OCI-LY1 (cell line): Measurements from ENCODE around the gene UNC5B.

Experiments used
- H2AFZ ChIP-seq: fragments of 200-600 bp; sonication (generic), shearing (Covaris generic); 2 replicates; pipeline ENCODE4 v1.6.0; 2014; ENCODE audit warnings: antibody characterized with exemption, mild to moderate bottlenecking, low read length
- H3F3A ChIP-seq: fragments of 200-600 bp; sonication (generic), shearing (Covaris generic); 2 replicates; pipeline ENCODE4 v1.6.0; 2014; ENCODE audit warnings: mild to moderate bottlenecking, antibody characterized with exemption, low read length, moderate library complexity; ENCODE audit not compliant: insufficient read depth
- H3K27ac ChIP-seq: fragments of 200-600 bp; sonication (generic); 2 replicates; pipeline ENCODE4 v1.5.1; 2014; ENCODE audit warnings: low read length, mixed run types, mild to moderate bottlenecking, low read depth; ENCODE audit not compliant: poor library complexity, severe bottlenecking
- H3K27me3 ChIP-seq: fragments of 200-600 bp; sonication (generic); 2 replicates; pipeline ENCODE4 v1.6.0; 2014; ENCODE audit warnings: antibody characterized with exemption, mild to moderate bottlenecking, low read length, moderate library complexity; ENCODE audit not compliant: insufficient read depth
- H3K36me3 ChIP-seq: fragments of 200-600 bp; sonication (generic); 2 replicates; pipeline ENCODE4 v1.6.1; 2014; ENCODE audit warnings: mild to moderate bottlenecking, antibody characterized with exemption, low read length, moderate library complexity, mixed read lengths; ENCODE audit not compliant: insufficient read depth
- H3K4me1 ChIP-seq: fragments of 200-600 bp; sonication (generic); 2 replicates; pipeline ENCODE4 v1.5.1; 2014; ENCODE audit warnings: mild to moderate bottlenecking, low read length, moderate library complexity; ENCODE audit not compliant: insufficient read depth, severe bottlenecking
- H3K4me2 ChIP-seq: fragments of 200-600 bp; sonication (generic), shearing (Covaris generic); 2 replicates; pipeline ENCODE4 v1.6.1; 2014; ENCODE audit warnings: low read length
- H3K4me3 ChIP-seq: fragments of 200-600 bp; sonication (generic); 2 replicates; pipeline ENCODE4 v1.5.1; 2014; ENCODE audit warnings: low read length, low read depth, mild to moderate bottlenecking, mixed read lengths; ENCODE audit not compliant: poor library complexity, severe bottlenecking
- H3K79me2 ChIP-seq: fragments of 200-600 bp; shearing (Covaris generic); 2 replicates; pipeline ENCODE4 v1.6.1; 2016; ENCODE audit warnings: mixed run types, low read length, mixed read lengths; ENCODE audit not compliant: insufficient read depth
- H3K9ac ChIP-seq: fragments of 200-600 bp; sonication (generic), shearing (Covaris generic); 2 replicates; pipeline ENCODE4 v1.6.1; 2014; ENCODE audit warnings: mild to moderate bottlenecking, low read length, mixed read lengths
- H3K9me2 ChIP-seq: fragments of 200-600 bp; sonication (generic), shearing (Covaris generic); 2 replicates; pipeline ENCODE4 v1.6.1; 2014; ENCODE audit warnings: low read depth, mild to moderate bottlenecking, low read length, mixed read lengths
- H3K9me3 ChIP-seq: fragments of 200-600 bp; shearing (Covaris generic); 2 replicates; pipeline ENCODE4 v1.6.1; 2014; ENCODE audit warnings: low read length, mixed read lengths
- H4K20me1 ChIP-seq: fragments of 200-600 bp; sonication (generic), shearing (Covaris generic); 2 replicates; pipeline ENCODE4 v1.6.0; 2016; ENCODE audit warnings: mild to moderate bottlenecking, low read length; ENCODE audit not compliant: insufficient read depth
- EZH2 ChIP-seq: fragments of 200-600 bp; sonication (generic), shearing (Covaris generic); IDR thresholded peaks from 2 replicates; pipeline ENCODE4 v1.8.0; 2017; ENCODE audit warnings: borderline replicate concordance, mixed run types, mild to moderate bottlenecking, antibody characterized with exemption, low read length, moderate library complexity, mixed read lengths
- TF ChIP-seq, protein P1 (sequence below): fragments of 200-600 bp; sonication (generic), shearing (Covaris generic); IDR thresholded peaks from 2 replicates; pipeline ENCODE4 v1.5.1; 2017; ENCODE audit warnings: mild to moderate bottlenecking, antibody characterized with exemption, low read length, moderate library complexity, mixed read lengths

Gene UNC5B

DNA sequence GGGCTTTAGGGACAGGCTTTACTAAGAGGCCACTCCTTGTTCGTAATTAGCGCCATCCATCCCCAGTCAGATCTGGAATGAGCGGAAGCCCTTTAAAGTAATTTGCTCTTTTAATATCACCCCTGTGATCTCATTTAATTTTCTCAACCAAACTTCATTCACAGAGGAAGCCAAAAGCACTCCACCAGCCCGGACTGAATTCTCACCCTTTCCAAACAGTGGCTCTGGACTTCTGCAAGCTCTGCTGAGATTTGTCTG, 43.1 kb downstream of the UNC5B start:
- H3K9me3 ChIP-seq = no peaks in the 10 kb centered on the region
- H3K36me3 ChIP-seq = no peaks in the 10 kb centered on the region
- no peak overlapping the region for H3K9ac ChIP-seq
- H3K4me3 ChIP-seq = no peak overlapping the region
- TF ChIP-seq, protein P1, sequence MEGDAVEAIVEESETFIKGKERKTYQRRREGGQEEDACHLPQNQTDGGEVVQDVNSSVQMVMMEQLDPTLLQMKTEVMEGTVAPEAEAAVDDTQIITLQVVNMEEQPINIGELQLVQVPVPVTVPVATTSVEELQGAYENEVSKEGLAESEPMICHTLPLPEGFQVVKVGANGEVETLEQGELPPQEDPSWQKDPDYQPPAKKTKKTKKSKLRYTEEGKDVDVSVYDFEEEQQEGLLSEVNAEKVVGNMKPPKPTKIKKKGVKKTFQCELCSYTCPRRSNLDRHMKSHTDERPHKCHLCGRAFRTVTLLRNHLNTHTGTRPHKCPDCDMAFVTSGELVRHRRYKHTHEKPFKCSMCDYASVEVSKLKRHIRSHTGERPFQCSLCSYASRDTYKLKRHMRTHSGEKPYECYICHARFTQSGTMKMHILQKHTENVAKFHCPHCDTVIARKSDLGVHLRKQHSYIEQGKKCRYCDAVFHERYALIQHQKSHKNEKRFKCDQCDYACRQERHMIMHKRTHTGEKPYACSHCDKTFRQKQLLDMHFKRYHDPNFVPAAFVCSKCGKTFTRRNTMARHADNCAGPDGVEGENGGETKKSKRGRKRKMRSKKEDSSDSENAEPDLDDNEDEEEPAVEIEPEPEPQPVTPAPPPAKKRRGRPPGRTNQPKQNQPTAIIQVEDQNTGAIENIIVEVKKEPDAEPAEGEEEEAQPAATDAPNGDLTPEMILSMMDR = no peak
- TF ChIP-seq EZH2 = no peak
- H4K20me1 ChIP-seq = no peaks in the 10 kb centered on the region
- no peaks in the 10 kb centered on the region for H3F3A ChIP-seq
- no peaks in the 10 kb centered on the region for H3K9me2 ChIP-seq
- no peak overlapping the region for H3K4me2 ChIP-seq
- 0 out of 2 replicates have a peak, but pooled peaks cover 2% of the 10 kb centered on the region for H3K27me3 ChIP-seq
- no peaks in the 10 kb centered on the region for H3K4me1 ChIP-seq
- H2AFZ ChIP-seq = no peak overlapping the region
- H3K79me2 ChIP-seq = no peaks in the 10 kb centered on the region
- H3K27ac ChIP-seq = no peak overlapping the region

GRCh38 chr10:71255808-71256660, 43.7 kb downstream of the UNC5B start:
- TF ChIP-seq, protein P1 = no peak
- no peak for TF ChIP-seq EZH2
- no peaks in the 10 kb centered on the region for H4K20me1 ChIP-seq

GRCh38 chr10:71256661-71257318, 44.4 kb downstream of the UNC5B start:
- TF ChIP-seq, protein P1 = no peak
- no peak for TF ChIP-seq EZH2
- Histone ChIP-seq H3K4me1 (no peaks in the 10 kb centered on the region), H3K36me3 (no peaks in the 10 kb centered on the region), H2AFZ (no peak overlapping the region), H3K79me2 (no peaks in the 10 kb centered on the region), H3K9me3 (no peaks in the 10 kb centered on the region), H3K9me2 (no peaks in the 10 kb centered on the region), H3K27ac (no peak overlapping the region), H3K4me3 (no peak overlapping the region), H3F3A (no peaks in the 10 kb centered on the region), H3K4me2 (no peak overlapping the region), H4K20me1 (no peaks in the 10 kb centered on the region), H3K27me3 (0 out of 2 replicates have a peak, but pooled peaks cover 2% of the 10 kb centered on the region), H3K9ac (no peak overlapping the region)

More at GRCh38 chr10:71255808-71256660, 43.7 kb downstream of the UNC5B start:
- no peak overlapping the region for H3K9ac ChIP-seq
- no peak overlapping the region for H3K4me2 ChIP-seq
- 0 out of 2 replicates have a peak, but pooled peaks cover 2% of the 10 kb centered on the region for H3K27me3 ChIP-seq
- H3K27ac ChIP-seq = no peak overlapping the region
- H3K4me1 ChIP-seq = no peaks in the 10 kb centered on the region
- no peak overlapping the region for H2AFZ ChIP-seq
- no peaks in the 10 kb centered on the region for H3K9me3 ChIP-seq
- H3K4me3 ChIP-seq = no peak overlapping the region
- H3K79me2 ChIP-seq = no peaks in the 10 kb centered on the region
- H3F3A ChIP-seq = no peaks in the 10 kb centered on the region
- H3K36me3 ChIP-seq = no peaks in the 10 kb centered on the region
- no peaks in the 10 kb centered on the region for H3K9me2 ChIP-seq
